ENCODE data around the gene NUP160. TPM values are rescaled to one million over a fixed set of nuclear protein-coding genes. Genes with fewer than 3 reads are reported as not detected.
"Not testable (repeated sequence)": the region's sequence is repeated elsewhere in the genome, so short reads cannot be mapped to it uniquely, and the experiment has no call there.

NUP160 gene
- total RNA-seq, 2 donors from 2014 or later, result 13.8 to 15.3 TPM

DNA sequence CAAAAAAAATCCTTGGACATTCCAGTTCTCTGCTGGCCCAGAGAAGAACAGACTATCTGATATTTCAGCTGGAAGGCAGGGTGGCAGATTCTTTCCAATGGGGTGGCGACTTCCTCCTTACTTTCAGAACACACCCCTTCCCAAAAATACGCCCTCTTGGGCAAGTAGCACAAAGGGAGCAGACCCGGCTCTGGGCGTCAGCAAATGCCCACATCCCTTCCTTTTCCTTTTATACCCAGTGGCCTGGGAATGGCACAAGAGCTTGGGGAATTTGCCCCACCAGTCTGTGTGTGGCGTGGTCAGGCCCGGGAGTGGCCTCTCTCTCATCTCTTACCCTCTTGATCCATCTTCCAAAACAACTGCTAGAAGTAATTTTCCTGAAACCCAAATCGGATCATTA lies 33.0 kb upstream of the NUP160 start:
- intact Hi-C loops (cut with DNase I), result no loop called here
- H3K27ac ChIP-seq, result no peak overlapping the region
- WGBS, 2 donors, result 83 to 85% methylated on average over 7 of the region's 7 CpGs
- no peak for ATAC-seq
- DNase-seq, result peak in 1 of 4 donors; percentile 16
- H3K27me3 ChIP-seq, result no peaks in the 10 kb centered on the region
- no peak overlapping the region for H3K4me3 ChIP-seq
- H3K36me3 ChIP-seq (replicated peaks in 1 of 2; ENCODE audit: insufficient read depth in 1 of 2, low read depth in 2 of 2), result no peaks in the 10 kb centered on the region
- no peaks in the 10 kb centered on the region for H3K4me1 ChIP-seq
- TF ChIP-seq, protein P1, sequence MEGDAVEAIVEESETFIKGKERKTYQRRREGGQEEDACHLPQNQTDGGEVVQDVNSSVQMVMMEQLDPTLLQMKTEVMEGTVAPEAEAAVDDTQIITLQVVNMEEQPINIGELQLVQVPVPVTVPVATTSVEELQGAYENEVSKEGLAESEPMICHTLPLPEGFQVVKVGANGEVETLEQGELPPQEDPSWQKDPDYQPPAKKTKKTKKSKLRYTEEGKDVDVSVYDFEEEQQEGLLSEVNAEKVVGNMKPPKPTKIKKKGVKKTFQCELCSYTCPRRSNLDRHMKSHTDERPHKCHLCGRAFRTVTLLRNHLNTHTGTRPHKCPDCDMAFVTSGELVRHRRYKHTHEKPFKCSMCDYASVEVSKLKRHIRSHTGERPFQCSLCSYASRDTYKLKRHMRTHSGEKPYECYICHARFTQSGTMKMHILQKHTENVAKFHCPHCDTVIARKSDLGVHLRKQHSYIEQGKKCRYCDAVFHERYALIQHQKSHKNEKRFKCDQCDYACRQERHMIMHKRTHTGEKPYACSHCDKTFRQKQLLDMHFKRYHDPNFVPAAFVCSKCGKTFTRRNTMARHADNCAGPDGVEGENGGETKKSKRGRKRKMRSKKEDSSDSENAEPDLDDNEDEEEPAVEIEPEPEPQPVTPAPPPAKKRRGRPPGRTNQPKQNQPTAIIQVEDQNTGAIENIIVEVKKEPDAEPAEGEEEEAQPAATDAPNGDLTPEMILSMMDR (IDR thresholded peaks at IDR 0.05), result no peak
- TF ChIP-seq POLR2A (IDR thresholded peaks at IDR 0.05), result no peak
- H3K9me3 ChIP-seq, result no peaks in the 10 kb centered on the region

DNA sequence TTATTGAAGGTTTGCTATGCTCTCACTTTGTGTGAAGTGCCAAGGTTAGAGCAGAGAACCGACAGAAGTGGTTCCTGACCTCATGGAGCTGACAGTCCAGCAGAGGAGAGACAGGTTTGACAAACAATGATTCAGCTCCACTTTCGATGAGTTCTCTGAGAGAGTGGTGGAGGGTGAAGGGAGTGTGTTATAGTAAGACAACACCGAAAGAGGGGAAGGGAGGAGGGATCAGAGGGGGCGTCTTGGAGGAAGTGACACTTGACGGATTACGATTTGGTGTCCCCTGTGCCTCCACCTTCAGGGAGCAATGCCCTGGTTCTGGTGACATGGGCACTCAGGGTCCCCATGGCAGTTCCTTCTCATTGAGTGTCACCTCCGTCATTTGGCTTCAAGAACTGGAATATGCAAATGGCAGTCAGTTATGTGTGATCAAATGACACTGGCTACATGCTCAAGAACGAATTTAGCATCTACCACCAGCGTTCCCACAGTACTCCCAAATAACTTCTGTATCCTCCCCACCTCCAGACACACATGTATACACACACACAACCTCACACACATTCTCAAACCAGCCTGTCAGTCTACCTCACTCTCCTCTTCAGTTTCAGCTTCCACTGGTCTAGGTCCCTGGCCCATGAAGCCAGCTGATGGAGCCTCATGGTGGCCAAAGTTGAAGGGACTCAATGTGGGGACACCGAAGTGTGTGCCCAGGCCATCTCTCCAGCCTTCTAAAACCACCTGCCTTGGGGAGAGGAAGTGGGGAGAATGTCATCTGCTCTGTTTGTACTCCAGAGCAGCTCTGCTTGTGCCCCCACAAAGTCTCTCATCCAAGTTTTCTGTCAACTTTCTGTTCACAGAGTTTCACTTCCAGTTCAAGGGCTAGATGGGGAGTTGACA lies 31.4 kb upstream of the NUP160 start:
- no peak for ATAC-seq
- intact Hi-C loops (cut with DNase I), result no loop called here
- 79 to 81% methylated on average over 10 of the region's 10 CpGs for WGBS, 2 donors

DNA sequence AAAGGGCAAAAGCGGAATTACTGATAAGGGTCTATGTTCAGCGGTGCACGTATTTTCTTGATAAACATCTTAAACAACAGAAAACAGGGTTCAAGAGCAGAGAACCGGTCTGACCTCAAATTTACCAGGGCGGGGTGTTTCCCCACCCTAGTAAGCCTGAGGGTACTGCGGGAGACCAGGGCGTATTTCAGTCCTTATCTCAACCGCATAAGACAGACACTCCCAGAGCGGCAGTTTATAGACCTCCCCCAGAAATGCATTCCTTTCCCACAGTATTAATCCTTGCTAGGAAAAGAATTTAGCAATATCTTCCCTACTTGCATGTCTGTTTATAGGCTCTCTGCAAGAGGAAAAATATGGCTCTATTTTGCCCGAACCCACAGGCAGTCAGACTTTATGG lies 27.7 kb upstream of the NUP160 start:
- DNase-seq; H3K4me3 ChIP-seq; H3K4me1 ChIP-seq; H3K36me3 ChIP-seq (replicated peaks in 1 of 2; ENCODE audit: insufficient read depth in 1 of 2, low read depth in 2 of 2); H3K27ac ChIP-seq; intact Hi-C loops (cut with DNase I); H3K9me3 ChIP-seq; ATAC-seq; H3K27me3 ChIP-seq: not testable (repeated sequence)
- WGBS, 2 donors, result 80 to 87% methylated on average over 8 to 10 of the region's 10 CpGs

More for the DNA sequence above, 31.4 kb upstream of the NUP160 start:
- DNase-seq, result no peak
- Histone ChIP-seq H3K9me3 (no peaks in the 10 kb centered on the region), H3K27me3 (no peaks in the 10 kb centered on the region), H3K4me1 (no peaks in the 10 kb centered on the region), H3K27ac (no peak overlapping the region), H3K36me3 (replicated peaks in 1 of 2; ENCODE audit: insufficient read depth in 1 of 2, low read depth in 2 of 2) (no peaks in the 10 kb centered on the region), H3K4me3 (no peak overlapping the region)
- TF ChIP-seq, protein P1 (IDR thresholded peaks at IDR 0.05), result no peak
- TF ChIP-seq POLR2A (IDR thresholded peaks at IDR 0.05), result no peak

DNA sequence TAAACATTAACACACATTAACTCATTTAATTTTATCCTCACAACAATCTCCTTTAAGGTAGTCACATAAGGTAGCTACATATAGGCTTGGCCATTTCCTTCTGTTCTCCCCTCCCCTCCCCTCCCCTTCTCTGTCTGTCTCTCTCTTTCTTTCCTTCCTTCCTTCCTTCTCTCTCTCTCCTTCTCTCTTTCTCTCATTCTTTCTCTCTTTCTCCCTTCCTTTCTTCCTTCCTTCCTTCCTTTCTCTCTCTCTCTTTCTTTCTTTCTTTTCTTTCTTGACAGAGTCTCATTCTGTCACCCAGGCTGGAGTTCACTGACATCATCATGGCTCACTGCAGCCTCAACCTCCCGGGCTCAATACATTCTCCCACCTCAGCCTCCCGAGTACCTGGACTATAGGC lies 22.3 kb upstream of the NUP160 start:
- no peak for ATAC-seq
- H3K27ac ChIP-seq, result no peak overlapping the region
- 91 to 92% methylated on average over 2 of the region's 2 CpGs for WGBS, 2 donors

More for the DNA sequence above, 22.3 kb upstream of the NUP160 start:
- TF ChIP-seq POLR2A (IDR thresholded peaks at IDR 0.05), result no peak
- TF ChIP-seq, protein P1 (IDR thresholded peaks at IDR 0.05), result no peak
- Histone ChIP-seq H3K36me3 (replicated peaks in 1 of 2; ENCODE audit: insufficient read depth in 1 of 2, low read depth in 2 of 2) (no peaks in the 10 kb centered on the region), H3K4me3 (no peak overlapping the region), H3K27me3 (no peaks in the 10 kb centered on the region), H3K4me1 (no peaks in the 10 kb centered on the region), H3K9me3 (no peaks in the 10 kb centered on the region)
- intact Hi-C loops (cut with DNase I), result no loop called here
- no peak for DNase-seq

All from body of pancreas (tissue), 4 donors.